Heart right ventricle (tissue), 16 donors: Measurements from ENCODE around the gene TGFBR1. TPM values are rescaled to one million over a fixed set of nuclear protein-coding genes. Genes with fewer than 3 reads are reported as not detected.

Experiments used
- ATAC-seq, 8 donors: fragments of 200-7000 bp; cut with Tn5 transposase; one replicate each; pipeline ENCODE4 v1.9.1; 2020; ENCODE audit warnings: mild to moderate bottlenecking in 8 of 8, moderate library complexity in 8 of 8, moderate number of reproducible peaks in 1 of 8
- DNase-seq, 2 donors: peaks; one replicate each; pipeline ENCODE4 v3.0.0-alpha.2; 2020
- H3K27ac ChIP-seq, 10 donors: fragments of 200-600 bp; sonication (generic) in 2 of 10; one replicate each; pipeline versions ENCODE4 v1.5.0 to v1.8.0; 2020 to 2022; ENCODE audit warnings: mild to moderate bottlenecking in 3 of 10
- H3K27me3 ChIP-seq, 7 donors: fragments of 200-600 bp; one replicate each; pipeline ENCODE4 v1.8.0; 2021 to 2022; ENCODE audit warnings: mild to moderate bottlenecking in 2 of 7
- H3K36me3 ChIP-seq, 9 donors: fragments of 200-600 bp; sonication (generic) in 1 of 9; one replicate each; pipeline versions ENCODE4 v1.5.0 to v1.8.0; 2020 to 2022; ENCODE audit warnings: mild to moderate bottlenecking in 2 of 9
- H3K4me1 ChIP-seq, 9 donors: fragments of 200-600 bp; sonication (generic) in 1 of 9; one replicate each; pipeline versions ENCODE4 v1.5.0 to v1.8.0; 2020 to 2022; ENCODE audit warnings: mild to moderate bottlenecking in 4 of 9
- H3K4me3 ChIP-seq, 10 donors: fragments of 200-600 bp; sonication (generic) in 2 of 10; one replicate each; pipeline versions ENCODE4 v1.5.0 to v1.8.0; 2020 to 2022; ENCODE audit warnings: mild to moderate bottlenecking in 7 of 10, moderate library complexity in 2 of 10
- H3K9me3 ChIP-seq, 11 donors: fragments of 200-600 bp in 10 of 11; sonication (generic) in 2 of 11; one replicate each; pipeline versions ENCODE4 v1.5.0 to v1.8.0; 2013 to 2022; ENCODE audit warnings: mild to moderate bottlenecking in 2 of 11, control low read depth in 1 of 11, moderate library complexity in 1 of 11
- WGBS, 2 donors: extraction: QIAGEN DNeasy Blood & Tissue Kit; methylation state at CpG; one replicate each; pipeline ENCODE4 v1.1.7; 2013; ENCODE audit warnings: inconsistent platforms in 1 of 2; 5-methylcytosine and 5-hydroxymethylcytosine counted together
- intact Hi-C, 10 donors: fragments of 100-400 bp; cut with DNase I; formaldehyde crosslinking; loops; one replicate each; pipeline versions ENCODE4 v1.11.1 to v1.14.2; 2022
- polyA plus RNA-seq, 2 donors: library from polyadenylated mRNA; stranded (reverse); fragments of 200-250 nt; gene quantifications; one replicate each; pipeline ENCODE4 v1.2.3, GENCODE V29; 2013
- total RNA-seq, 10 donors: library from RNA; stranded (reverse); fragmentation: NEBNext Ultra II Directional in 3 of 10; extraction: Animal tissue kit (Norgen Biotek cat#: 25700) in 3 of 10; gene quantifications; one replicate each; pipeline versions ENCODE4 v1.2.1 to v1.2.4, GENCODE V29; 2021 to 2023
- TF ChIP-seq, protein P1 (sequence below), 9 donors: fragments of 200-600 bp; sonication (generic) in 2 of 9; IDR thresholded peaks; one replicate each; pipeline versions ENCODE4 v1.5.0 to v1.8.0; 2021 to 2022; ENCODE audit warnings: antibody characterized with exemption in 9 of 9, mild to moderate bottlenecking in 5 of 9, moderate library complexity in 1 of 9
- donor health status: Arrhythmogenic right ventricular cardiomyopathy.
- donor health status: ischemic (EF 13 %, LVEDD 7.1; RV severe dilation, severe dysfunction).
- donor health status: healthy with polysubstance abuse.
- donor health status: DM: no; HTN: yes; CAD: no.
- donor health status: DM: no; HTN: no; CAD: no.
- donor health status: ischemic (EF 25% LVEDD 6.9; RV normal size, moderate dysfunction).
- donor health status: ischemic (EF 25% LVEDD 5.7; RV mildly dilated, moderate dysfunction).
- donor health status: healthy.
- donor health status: DM: yes; HTN: yes; CAD: no.
- donor health status: Ischemic cardiomyopathy.
- donor health status: ischemic (EF 35%, LVEDD 5.7; RV mildly dilated, moderate dysfunction).
- donor health status: nonischemic (EF 11% LVEDD 7.7; RV severe dilation, severe dysfunction).
- donor health status: DM: yes; HTN: yes; CAD: no.
- donor health status: PGD.
- donor health status: ischemic (EF 29% LVEDD 5.4; RV normal size, mild dysfunction).
- donor health status: nonischemic (EF 23%, LVEDD 6.1; RV moderate dilation, normal function).

Gene TGFBR1
- total and polyA plus RNA-seq, 12 donors = 4.9 to 25.4 (median 13.5) TPM

DNA sequence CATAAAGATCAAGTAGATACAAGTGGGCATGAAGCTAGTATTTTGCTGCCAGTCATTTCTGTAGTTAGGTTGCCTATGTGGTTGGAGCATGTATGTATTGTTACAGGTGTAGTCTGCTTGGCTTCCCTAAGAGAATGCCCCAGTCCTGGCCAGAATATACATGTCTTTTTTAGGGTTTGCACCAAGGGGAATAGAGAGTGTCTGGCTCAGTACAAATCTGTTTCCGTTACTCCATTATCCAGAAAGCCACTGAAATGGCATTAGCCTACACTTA lies 23.2 kb downstream of the TGFBR1 start:
- H3K4me3 ChIP-seq = no peak overlapping the region
- H3K9me3 ChIP-seq = no peaks in the 10 kb centered on the region
- H3K36me3 ChIP-seq = peaks cover 0 to 32% (median 0%) of the 10 kb centered on the region in 9 donors
- 94 to 100% methylated on average over 1 of the region's 1 CpG for WGBS, 2 donors
- intact Hi-C loops = no loop called here
- TF ChIP-seq, protein P1, sequence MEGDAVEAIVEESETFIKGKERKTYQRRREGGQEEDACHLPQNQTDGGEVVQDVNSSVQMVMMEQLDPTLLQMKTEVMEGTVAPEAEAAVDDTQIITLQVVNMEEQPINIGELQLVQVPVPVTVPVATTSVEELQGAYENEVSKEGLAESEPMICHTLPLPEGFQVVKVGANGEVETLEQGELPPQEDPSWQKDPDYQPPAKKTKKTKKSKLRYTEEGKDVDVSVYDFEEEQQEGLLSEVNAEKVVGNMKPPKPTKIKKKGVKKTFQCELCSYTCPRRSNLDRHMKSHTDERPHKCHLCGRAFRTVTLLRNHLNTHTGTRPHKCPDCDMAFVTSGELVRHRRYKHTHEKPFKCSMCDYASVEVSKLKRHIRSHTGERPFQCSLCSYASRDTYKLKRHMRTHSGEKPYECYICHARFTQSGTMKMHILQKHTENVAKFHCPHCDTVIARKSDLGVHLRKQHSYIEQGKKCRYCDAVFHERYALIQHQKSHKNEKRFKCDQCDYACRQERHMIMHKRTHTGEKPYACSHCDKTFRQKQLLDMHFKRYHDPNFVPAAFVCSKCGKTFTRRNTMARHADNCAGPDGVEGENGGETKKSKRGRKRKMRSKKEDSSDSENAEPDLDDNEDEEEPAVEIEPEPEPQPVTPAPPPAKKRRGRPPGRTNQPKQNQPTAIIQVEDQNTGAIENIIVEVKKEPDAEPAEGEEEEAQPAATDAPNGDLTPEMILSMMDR (IDR thresholded peaks at IDR 0.05) = no peak
- no peak overlapping the region for H3K27ac ChIP-seq
- H3K4me1 ChIP-seq = peaks cover 0 to 49% (median 14%) of the 10 kb centered on the region in 9 donors
- DNase-seq (no peak), ATAC-seq (no peak)
- no peaks in the 10 kb centered on the region for H3K27me3 ChIP-seq

DNA sequence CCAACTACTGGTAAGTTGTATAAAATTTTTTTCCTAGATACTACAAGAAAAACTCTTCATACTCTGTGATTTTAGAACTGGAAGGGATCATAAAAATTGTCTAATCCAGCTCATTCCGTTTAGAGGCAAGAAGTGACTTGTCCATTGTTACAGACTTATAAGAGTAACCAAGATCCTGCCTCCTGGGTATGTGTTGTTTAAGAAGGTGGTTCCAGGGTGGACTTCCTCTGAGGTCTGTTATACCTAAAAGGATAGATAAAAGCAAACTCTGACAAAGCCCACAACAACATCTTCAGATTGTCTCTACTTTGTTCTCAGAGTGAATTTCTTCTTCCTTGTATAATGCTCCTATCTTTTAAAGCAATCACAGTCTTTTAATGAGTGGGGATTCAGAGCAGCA lies 24.2 kb downstream of the TGFBR1 start:
- peaks cover 0 to 46% (median 12%) of the 10 kb centered on the region in 9 donors for H3K4me1 ChIP-seq
- intact Hi-C loops = no loop called here
- 72 to 79% methylated on average over 1 of the region's 1 CpG for WGBS, 2 donors

DNA sequence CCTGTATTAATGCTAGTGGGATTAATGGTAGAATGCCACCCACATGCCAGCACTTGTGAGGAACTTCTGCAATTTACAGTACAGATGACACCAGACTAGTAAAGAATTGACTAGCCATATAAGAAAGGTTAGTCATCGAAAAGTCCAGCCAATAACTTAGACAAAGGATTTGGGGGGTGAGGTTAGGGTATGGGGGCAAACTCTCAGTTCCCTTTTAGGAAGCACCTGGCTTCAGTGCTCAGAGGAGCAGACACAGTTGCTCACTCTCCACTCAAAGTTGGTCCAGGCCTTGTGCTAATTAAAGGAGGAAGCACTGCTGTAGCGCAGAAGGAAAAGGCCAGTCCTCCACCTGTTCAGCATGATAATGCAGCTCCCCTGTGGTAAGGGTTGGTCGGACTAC lies 25.2 kb downstream of the TGFBR1 start:
- no peak for DNase-seq
- Histone ChIP-seq H3K9me3 (no peaks in the 10 kb centered on the region), H3K27ac (no peak overlapping the region), H3K36me3 (peaks cover 0 to 36% (median 0%) of the 10 kb centered on the region in 9 donors), H3K27me3 (no peaks in the 10 kb centered on the region), H3K4me1 (peaks cover 0 to 50% (median 12%) of the 10 kb centered on the region in 9 donors), H3K4me3 (no peak overlapping the region)
- no peak for ATAC-seq
- WGBS, 2 donors = 85 to 91% methylated on average over 3 of the region's 3 CpGs
- intact Hi-C loops = loop anchor here in 1 of 10 donors (10.0 kb wide), 2 partner anchors 125 to 265 kb away; no protein-coding TSS in a partner anchor
- TF ChIP-seq, protein P1 (IDR thresholded peaks at IDR 0.05) = no peak

More for the DNA sequence above, 24.2 kb downstream of the TGFBR1 start:
- TF ChIP-seq, protein P1 (IDR thresholded peaks at IDR 0.05) = no peak
- Histone ChIP-seq H3K36me3 (peaks cover 0 to 35% (median 0%) of the 10 kb centered on the region in 9 donors), H3K27ac (no peak overlapping the region), H3K4me3 (no peak overlapping the region), H3K9me3 (no peaks in the 10 kb centered on the region), H3K27me3 (no peaks in the 10 kb centered on the region)
- ATAC-seq (no peak), DNase-seq (no peak)

DNA sequence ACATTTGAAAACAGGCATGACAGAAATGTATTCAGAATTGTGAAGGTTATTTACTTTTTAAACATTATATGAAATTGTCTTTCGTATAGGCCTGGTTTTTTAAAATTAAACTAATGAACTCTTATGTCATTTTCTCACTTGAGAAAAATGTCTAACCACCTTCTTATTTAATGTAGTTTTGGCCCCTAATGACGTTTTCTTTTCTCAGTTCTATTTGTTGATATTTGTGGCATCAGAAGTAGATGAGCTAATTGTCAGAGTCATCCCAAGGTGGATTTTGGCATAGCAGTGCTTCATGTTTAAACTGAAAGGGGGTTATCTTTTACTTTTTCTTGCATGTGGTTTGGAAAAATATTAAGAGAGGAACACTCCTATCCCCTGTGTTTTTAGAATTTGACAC lies 28.2 kb downstream of the TGFBR1 start:
- DNase-seq (no peak), ATAC-seq (no peak)
- H3K4me3 ChIP-seq = no peak overlapping the region
- no peaks in the 10 kb centered on the region for H3K27me3 ChIP-seq
- H3K36me3 ChIP-seq = peaks cover 0 to 56% (median 3%) of the 10 kb centered on the region in 9 donors
- TF ChIP-seq, protein P1 (IDR thresholded peaks at IDR 0.05) = no peak
- H3K27ac ChIP-seq = no peak overlapping the region
- H3K9me3 ChIP-seq = no peaks in the 10 kb centered on the region
- H3K4me1 ChIP-seq = peaks cover 0 to 57% (median 10%) of the 10 kb centered on the region in 9 donors
- WGBS, 2 donors = 65 to 79% methylated on average over 2 of the region's 2 CpGs
- intact Hi-C loops = loop anchor here in 1 of 10 donors (10.0 kb wide), 2 partner anchors 128 to 268 kb away; no protein-coding TSS in a partner anchor
